ENCODE measurements around the gene APBB1IP.

The APBB1IP gene

GRCh38 chr10:26432938-26433337 lies 5.2 kb upstream of the APBB1IP start:
- Histone ChIP-seq H3K9me2 (replicated peaks; ENCODE audit: control insufficient read depth, low read length) (no peaks in the 10 kb centered on the region), H3K27ac (ENCODE audit: low read depth, low read length) (no peak overlapping the region), H3F3A (ENCODE audit: control insufficient read depth, insufficient read depth) (peaks cover 10% of the 10 kb centered on the region), H3K36me3 (ENCODE audit: control insufficient read depth, low read length) (no peaks in the 10 kb centered on the region), H3K79me2 (ENCODE audit: control insufficient read depth, low read length) (peaks cover 5% of the 10 kb centered on the region), H4K20me1 (ENCODE audit: control insufficient read depth, insufficient read depth, low read depth, low read length) (no peaks in the 10 kb centered on the region), H3K27me3 (ENCODE audit: control insufficient read depth, low read length) (no peaks in the 10 kb centered on the region), H3K4me1 (ENCODE audit: control insufficient read depth, low read length) (peaks cover 36% of the 10 kb centered on the region), H3K4me2 (ENCODE audit: low read length) (no peak overlapping the region), H3K9me3 (ENCODE audit: control insufficient read depth, insufficient read depth, low read length) (no peaks in the 10 kb centered on the region), H3K4me3 (ENCODE audit: low read length) (no peak overlapping the region)
- TF ChIP-seq CTCF (IDR thresholded peaks at IDR 0.05; ENCODE audit: low read depth, low read length, poor library complexity, severe bottlenecking) (no peak), EZH2phosphoT487 (IDR thresholded peaks at IDR 0.05; ENCODE audit: borderline replicate concordance, low read length) (no peak)

- Histone ChIP-seq H3K4me2 (ENCODE audit: low read length) (peak overlapping the region; percentile 53; the same call in 1 of the 2 replicates), H3K36me3 (ENCODE audit: control insufficient read depth, low read length) (peaks cover 25% of the 10 kb centered on the region), H3F3A (ENCODE audit: control insufficient read depth, insufficient read depth) (peaks cover 12% of the 10 kb centered on the region), H3K4me1 (ENCODE audit: control insufficient read depth, low read length) (peaks cover 32% of the 10 kb centered on the region), H3K4me3 (ENCODE audit: low read length) (no peak overlapping the region), H3K79me2 (ENCODE audit: control insufficient read depth, low read length) (peaks cover 34% of the 10 kb centered on the region), H3K27me3 (ENCODE audit: control insufficient read depth, low read length) (no peaks in the 10 kb centered on the region), H3K9me3 (ENCODE audit: control insufficient read depth, insufficient read depth, low read length) (no peaks in the 10 kb centered on the region), H4K20me1 (ENCODE audit: control insufficient read depth, insufficient read depth, low read depth, low read length) (no peaks in the 10 kb centered on the region), H3K27ac (ENCODE audit: low read depth, low read length) (peak overlapping the region; percentile 98), H3K9me2 (replicated peaks; ENCODE audit: control insufficient read depth, low read length) (no peaks in the 10 kb centered on the region)
- TF ChIP-seq EZH2phosphoT487 (IDR thresholded peaks at IDR 0.05; ENCODE audit: borderline replicate concordance, low read length) (no peak), CTCF (IDR thresholded peaks at IDR 0.05; ENCODE audit: low read depth, low read length, poor library complexity, severe bottlenecking) (no peak)
Observed at GRCh38 chr10:26435852-26436251, 2.3 kb upstream of the APBB1IP start.

DNA sequence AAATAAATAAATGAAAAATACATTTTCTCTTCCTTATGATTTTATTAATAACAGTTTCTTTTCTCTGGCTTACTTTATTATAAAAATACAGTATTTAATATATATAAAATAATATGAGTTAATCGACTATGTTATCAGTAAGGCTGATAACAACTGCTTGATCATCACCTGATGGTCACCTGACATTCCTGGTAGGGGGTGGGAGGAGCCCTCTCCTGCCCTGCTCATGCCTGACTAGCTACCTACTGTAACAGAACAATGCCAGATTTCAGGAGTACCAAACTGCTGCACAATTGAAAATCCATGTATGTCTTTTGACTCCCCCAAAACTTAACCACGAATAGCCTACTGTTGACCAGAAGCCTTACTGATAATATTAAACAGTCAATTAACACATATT lies 1.3 kb upstream of the APBB1IP start:
- H3K9me3 ChIP-seq (ENCODE audit: control insufficient read depth, insufficient read depth, low read length), result no peaks in the 10 kb centered on the region
- H3K9me2 ChIP-seq (replicated peaks; ENCODE audit: control insufficient read depth, low read length), result no peaks in the 10 kb centered on the region
- H3K27ac ChIP-seq (ENCODE audit: low read depth, low read length), result peak overlapping the region; percentile 98
- peaks cover 35% of the 10 kb centered on the region for H3K36me3 ChIP-seq (ENCODE audit: control insufficient read depth, low read length)
- peak overlapping the region; percentile 93 for H3K4me2 ChIP-seq (ENCODE audit: low read length)
- H3K4me3 ChIP-seq (ENCODE audit: low read length), result peak overlapping the region; percentile 79
- peaks cover 15% of the 10 kb centered on the region for H3F3A ChIP-seq (ENCODE audit: control insufficient read depth, insufficient read depth)
- peaks cover 36% of the 10 kb centered on the region for H3K4me1 ChIP-seq (ENCODE audit: control insufficient read depth, low read length)
- no peak for TF ChIP-seq EZH2phosphoT487 (IDR thresholded peaks at IDR 0.05; ENCODE audit: borderline replicate concordance, low read length)
- no peak for TF ChIP-seq CTCF (IDR thresholded peaks at IDR 0.05; ENCODE audit: low read depth, low read length, poor library complexity, severe bottlenecking)
- H4K20me1 ChIP-seq (ENCODE audit: control insufficient read depth, insufficient read depth, low read depth, low read length), result no peaks in the 10 kb centered on the region
- peaks cover 44% of the 10 kb centered on the region for H3K79me2 ChIP-seq (ENCODE audit: control insufficient read depth, low read length)
- H3K27me3 ChIP-seq (ENCODE audit: control insufficient read depth, low read length), result no peaks in the 10 kb centered on the region

Measured in DOHH2 (cell line).